HepG2 (cell line): ENCODE data around the gene ITSN2.

Source experiments
- CENPT ChIP-seq: sonication (generic); formaldehyde crosslinking; IDR thresholded peaks from 2 replicates; pipeline ENCODE4 v1.8.0; 2022; ENCODE audit warnings: low read depth, mild to moderate bottlenecking, moderate library complexity, missing genetic modification reagents
- CTCF ChIP-seq: sonication (generic); formaldehyde crosslinking; IDR thresholded peaks from 2 replicates; pipeline ENCODE4 v1.5.0; 2020; ENCODE audit warnings: mild to moderate bottlenecking, missing genetic modification reagents, moderate library complexity
- ZFP41 ChIP-seq: sonication (generic); formaldehyde crosslinking; IDR thresholded peaks from 2 replicates; pipeline ENCODE4 v1.4.0; 2020; ENCODE audit warnings: mild to moderate bottlenecking, missing genetic modification reagents, borderline replicate concordance
- ZNF280B ChIP-seq: sonication (generic); formaldehyde crosslinking; IDR thresholded peaks from 2 replicates; pipeline ENCODE4 v1.5.0; 2020; ENCODE audit warnings: missing genetic modification reagents, mild to moderate bottlenecking, borderline replicate concordance

- TF ChIP-seq CTCF (CRISPR knock-in tag) (no peak), CENPT (CRISPR knock-in tag) (no peak), ZNF280B (CRISPR knock-in tag) (no peak), ZFP41 (CRISPR knock-in tag) (no peak)
These were observed 98.9 kb downstream of the ITSN2 start for GRCh38 chr2:24261441-24261840.
